Activated effector memory CD4-positive, alpha-beta T cell treated with anti-CD3 and anti-CD28 coated beads, Interleukin-2, amount 50 U/mL, for 16 hours (primary cell): Measurements from ENCODE around the gene ADCY3.

Experiments used
- DNase-seq: peaks from one replicate; pipeline ENCODE4 v3.0.0-alpha.2; 2020

The ADCY3 gene

GRCh38 chr2:24872344-24873115 lies 47.5 kb downstream of the ADCY3 start:
- DNase-seq: no peak

GRCh38 chr2:24871852-24872333 lies 48.1 kb downstream of the ADCY3 start:
- DNase-seq: no peak

GRCh38 chr2:24870891-24871705 lies 48.9 kb downstream of the ADCY3 start:
- DNase-seq: no peak

GRCh38 chr2:24870440-24870839 lies 49.6 kb downstream of the ADCY3 start:
- DNase-seq: no peak

- DNase-seq: no peak
Observed at GRCh38 chr2:24866946-24867345, 53.1 kb downstream of the ADCY3 start.

GRCh38 chr2:24863641-24864040 lies 56.4 kb downstream of the ADCY3 start:
- DNase-seq: no peak

- DNase-seq: no peak
Observed at GRCh38 chr2:24861500-24861899, 58.5 kb downstream of the ADCY3 start.

- no peak for DNase-seq
Observed at GRCh38 chr2:24860631-24861030, 59.4 kb downstream of the ADCY3 start.

GRCh38 chr2:24859968-24860600 lies 60.0 kb downstream of the ADCY3 start:
- DNase-seq: no peak

- DNase-seq: no peak
Observed at GRCh38 chr2:24858996-24859395, 61.0 kb downstream of the ADCY3 start.

- no peak for DNase-seq
Observed at GRCh38 chr2:24857746-24858145, 62.3 kb downstream of the ADCY3 start.

- no peak for DNase-seq
Observed at GRCh38 chr2:24856791-24857211, 63.2 kb downstream of the ADCY3 start.

- DNase-seq: no peak
Observed at GRCh38 chr2:24855726-24856125, 64.3 kb downstream of the ADCY3 start.

GRCh38 chr2:24855022-24855622 lies 64.9 kb downstream of the ADCY3 start:
- no peak for DNase-seq

GRCh38 chr2:24853996-24854395 lies 66.0 kb downstream of the ADCY3 start:
- no peak for DNase-seq

GRCh38 chr2:24853046-24853445 lies 67.0 kb downstream of the ADCY3 start:
- no peak for DNase-seq

GRCh38 chr2:24852431-24853020 lies 67.5 kb downstream of the ADCY3 start:
- no peak for DNase-seq

GRCh38 chr2:24852026-24852425 lies 68.0 kb downstream of the ADCY3 start:
- no peak for DNase-seq

- no peak for DNase-seq
Observed at GRCh38 chr2:24850944-24851343, 69.1 kb downstream of the ADCY3 start.

- DNase-seq: no peak
Observed at GRCh38 chr2:24845691-24846090, 74.3 kb downstream of the ADCY3 start.

GRCh38 chr2:24844023-24844685 lies 75.9 kb downstream of the ADCY3 start:
- no peak for DNase-seq

- no peak for DNase-seq
Observed at GRCh38 chr2:24843330-24843860, 76.6 kb downstream of the ADCY3 start.
